ENCODE results near the gene EPS8L1. TPM values are rescaled to one million over a fixed set of nuclear protein-coding genes. Genes with fewer than 3 reads are reported as not detected.

Gene EPS8L1
- total RNA-seq, 1 experiment from 2014 or later, result 75.8 TPM

DNA sequence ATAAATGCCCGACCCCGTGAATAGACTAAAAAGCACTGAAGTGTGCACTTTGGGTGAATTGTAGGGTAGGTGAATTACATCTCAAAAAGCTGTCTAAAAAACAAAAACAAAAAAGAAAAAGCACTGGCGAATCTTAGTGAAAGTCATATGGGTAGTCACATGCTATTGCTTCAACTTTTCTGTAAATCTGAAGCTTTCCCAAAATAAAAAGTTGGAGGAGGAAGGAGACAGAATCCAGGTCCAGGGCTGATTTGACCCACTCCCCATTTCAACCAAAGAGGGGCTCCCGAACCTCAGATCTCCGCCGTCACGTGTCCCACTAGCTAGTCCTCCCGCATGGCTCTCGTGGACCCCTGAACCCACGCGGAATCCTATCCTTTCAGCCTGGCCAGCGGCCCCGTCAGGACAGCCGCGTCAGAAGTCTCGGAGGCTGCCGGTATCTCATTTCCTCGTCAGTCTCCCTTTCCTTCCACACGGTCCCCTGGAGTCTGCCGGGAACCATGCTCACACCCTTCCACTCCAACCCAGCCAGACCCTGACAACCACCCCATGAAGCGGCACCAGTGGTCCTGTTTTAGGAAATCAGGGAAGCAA is 35.7 kb downstream of the EPS8L1 start:
- H3K4me1 ChIP-seq (ENCODE audit: insufficient read depth, low read length), result peaks cover 7% of the 10 kb centered on the region
- no peak overlapping the region for H3K4me2 ChIP-seq (ENCODE audit: low read length)
- DNase-seq (no peak), ATAC-seq (no peak)
- no peaks in the 10 kb centered on the region for H3K27me3 ChIP-seq (ENCODE audit: low read length)
- H4K20me1 ChIP-seq (ENCODE audit: low read length), result peaks cover 34% of the 10 kb centered on the region
- ChIA-PET POLR2A (ENCODE audit: unreplicated experiment) (no interaction called here), CTCF (no interaction called here)
- no peaks in the 10 kb centered on the region for H3K9me2 ChIP-seq (replicated peaks; ENCODE audit: low read length)
- peaks cover 14% of the 10 kb centered on the region for H3K36me3 ChIP-seq (ENCODE audit: low read depth, low read length)
- intact Hi-C loops (cut with micrococcal nuclease), result no loop called here
- no peaks in the 10 kb centered on the region for H3F3A ChIP-seq (ENCODE audit: low read length, unreplicated experiment)
- H3K79me2 ChIP-seq (ENCODE audit: low read length), result peaks cover 42% of the 10 kb centered on the region
- BruUV-seq (replicated peaks), result no TSS peak
- H3K27ac ChIP-seq (ENCODE audit: low read length), result no peak overlapping the region
- no peak for TF ChIP-seq EZH2phosphoT487 (IDR thresholded peaks at IDR 0.05; ENCODE audit: borderline replicate concordance, low read length)
- TF ChIP-seq EZH2 (IDR thresholded peaks at IDR 0.05; ENCODE audit: low read length, unreplicated experiment), result no peak
- TF ChIP-seq CTCF (conservative IDR thresholded peaks at IDR 0.05; ENCODE audit: low read depth, low read length), result no peak
- no peak overlapping the region for H2AFZ ChIP-seq (ENCODE audit: low read length)
- no peaks in the 10 kb centered on the region for H3K9me3 ChIP-seq (ENCODE audit: low read length)
- no peak overlapping the region for H3K4me3 ChIP-seq (ENCODE audit: low read length)
- no peak overlapping the region for H3K9ac ChIP-seq (ENCODE audit: low read length)

DNA sequence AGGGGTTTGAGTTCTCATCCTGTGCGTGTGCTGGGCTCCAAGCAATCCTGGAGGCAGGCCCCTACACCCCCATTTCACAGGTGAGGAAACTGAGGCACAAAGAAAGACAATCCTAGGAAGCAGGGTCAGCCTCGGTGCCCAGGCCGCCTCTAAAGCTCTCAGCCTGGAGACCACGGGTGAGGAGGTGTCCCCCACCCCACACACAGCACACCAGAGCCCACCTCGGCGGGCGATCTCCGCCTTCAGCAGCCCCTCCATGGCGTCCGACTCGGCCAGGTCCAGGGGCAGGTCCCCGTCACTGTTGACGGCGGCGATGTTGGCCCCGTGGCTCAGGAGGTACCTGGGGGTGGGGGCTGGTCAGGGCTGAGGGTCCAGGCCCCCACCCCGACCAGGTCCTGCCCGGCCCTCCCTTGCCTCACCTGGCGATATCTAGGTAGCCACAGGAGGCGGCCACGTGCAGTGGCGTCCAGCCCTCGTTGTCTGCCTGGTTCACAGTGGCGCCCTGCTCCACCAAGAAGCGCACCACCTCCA is 36.6 kb downstream of the EPS8L1 start:
- Histone ChIP-seq H3K36me3 (ENCODE audit: low read depth, low read length) (peaks cover 14% of the 10 kb centered on the region), H3K27ac (ENCODE audit: low read length) (no peak overlapping the region), H3K4me1 (ENCODE audit: insufficient read depth, low read length) (peaks cover 7% of the 10 kb centered on the region), H3K9me3 (ENCODE audit: low read length) (no peaks in the 10 kb centered on the region), H3K4me2 (ENCODE audit: low read length) (no peak overlapping the region), H3K4me3 (ENCODE audit: low read length) (no peak overlapping the region), H3K9ac (ENCODE audit: low read length) (no peak overlapping the region), H3K27me3 (ENCODE audit: low read length) (no peaks in the 10 kb centered on the region), H3K9me2 (replicated peaks; ENCODE audit: low read length) (no peaks in the 10 kb centered on the region), H4K20me1 (ENCODE audit: low read length) (peaks cover 35% of the 10 kb centered on the region), H3F3A (ENCODE audit: low read length, unreplicated experiment) (no peaks in the 10 kb centered on the region), H2AFZ (ENCODE audit: low read length) (no peak overlapping the region), H3K79me2 (ENCODE audit: low read length) (peaks cover 50% of the 10 kb centered on the region)
- no peak for TF ChIP-seq EZH2 (IDR thresholded peaks at IDR 0.05; ENCODE audit: low read length, unreplicated experiment)
- no peak for TF ChIP-seq EZH2phosphoT487 (IDR thresholded peaks at IDR 0.05; ENCODE audit: borderline replicate concordance, low read length)
- no peak for TF ChIP-seq CTCF (conservative IDR thresholded peaks at IDR 0.05; ENCODE audit: low read depth, low read length)
- ATAC-seq (no peak), DNase-seq (no peak)
- ChIA-PET POLR2A (ENCODE audit: unreplicated experiment) (no interaction called here), CTCF (no interaction called here)
- no TSS peak for BruUV-seq (replicated peaks)
- intact Hi-C loops (cut with micrococcal nuclease), result no loop called here

GRCh38 chr19:55112777-55113569 is 37.3 kb downstream of the EPS8L1 start:
- Histone ChIP-seq H3K36me3 (ENCODE audit: low read depth, low read length) (peaks cover 14% of the 10 kb centered on the region), H3F3A (ENCODE audit: low read length, unreplicated experiment) (no peaks in the 10 kb centered on the region), H3K27ac (ENCODE audit: low read length) (no peak overlapping the region), H4K20me1 (ENCODE audit: low read length) (peaks cover 35% of the 10 kb centered on the region), H3K9me2 (replicated peaks; ENCODE audit: low read length) (no peaks in the 10 kb centered on the region), H3K27me3 (ENCODE audit: low read length) (no peaks in the 10 kb centered on the region), H3K79me2 (ENCODE audit: low read length) (peaks cover 50% of the 10 kb centered on the region), H3K4me1 (ENCODE audit: insufficient read depth, low read length) (peaks cover 7% of the 10 kb centered on the region), H3K4me2 (ENCODE audit: low read length) (no peak overlapping the region), H3K4me3 (ENCODE audit: low read length) (no peak overlapping the region), H3K9me3 (ENCODE audit: low read length) (no peaks in the 10 kb centered on the region), H3K9ac (ENCODE audit: low read length) (no peak overlapping the region), H2AFZ (ENCODE audit: low read length) (no peak overlapping the region)
- ChIA-PET POLR2A (ENCODE audit: unreplicated experiment) (no interaction called here), CTCF (no interaction called here)
- TF ChIP-seq EZH2 (IDR thresholded peaks at IDR 0.05; ENCODE audit: low read length, unreplicated experiment) (no peak), EZH2phosphoT487 (IDR thresholded peaks at IDR 0.05; ENCODE audit: borderline replicate concordance, low read length) (no peak), CTCF (conservative IDR thresholded peaks at IDR 0.05; ENCODE audit: low read depth, low read length) (peak; percentile 35; the same call in 1 of the 2 replicates)
- BruUV-seq (replicated peaks), result no TSS peak
- ATAC-seq, result no peak
- no peak for DNase-seq
- intact Hi-C loops (cut with micrococcal nuclease), result no loop called here
